GM06990 (cell line): ENCODE data around the gene TMPRSS3.

ENCODE experiments used
- DNase-seq: peaks from one replicate; pipeline ENCODE4 v3.0.0-alpha.2; 2011; ENCODE audit not compliant: insufficient read length; ENCODE audit errors: extremely low read depth
- H3K27me3 ChIP-seq: replicated peaks from 2 replicates; pipeline ENCODE4 v1.6.0; 2011; ENCODE audit warnings: low read length; ENCODE audit not compliant: control insufficient read depth, insufficient read depth
- H3K36me3 ChIP-seq: 2 replicates; pipeline ENCODE4 v1.5.1; 2011; ENCODE audit warnings: low read length; ENCODE audit not compliant: control insufficient read depth, insufficient read depth
- H3K4me3 ChIP-seq: replicated peaks from 2 replicates; pipeline ENCODE4 v1.5.1; 2011; ENCODE audit warnings: low read depth, mild to moderate bottlenecking, control low read depth, low read length
- TF ChIP-seq, protein P1 (sequence below): IDR thresholded peaks from 2 replicates; pipeline ENCODE4 v1.5.1; 2011; ENCODE audit warnings: low read length, control low read depth, mild to moderate bottlenecking, inconsistent platforms; ENCODE audit not compliant: insufficient read depth, poor library complexity, severe bottlenecking

Gene TMPRSS3

GRCh38 chr21:42340187-42341050 is 55.4 kb downstream of the TMPRSS3 start:
- Histone ChIP-seq H3K27me3 (no peaks in the 10 kb centered on the region), H3K36me3 (no peaks in the 10 kb centered on the region)
- TF ChIP-seq, protein P1, sequence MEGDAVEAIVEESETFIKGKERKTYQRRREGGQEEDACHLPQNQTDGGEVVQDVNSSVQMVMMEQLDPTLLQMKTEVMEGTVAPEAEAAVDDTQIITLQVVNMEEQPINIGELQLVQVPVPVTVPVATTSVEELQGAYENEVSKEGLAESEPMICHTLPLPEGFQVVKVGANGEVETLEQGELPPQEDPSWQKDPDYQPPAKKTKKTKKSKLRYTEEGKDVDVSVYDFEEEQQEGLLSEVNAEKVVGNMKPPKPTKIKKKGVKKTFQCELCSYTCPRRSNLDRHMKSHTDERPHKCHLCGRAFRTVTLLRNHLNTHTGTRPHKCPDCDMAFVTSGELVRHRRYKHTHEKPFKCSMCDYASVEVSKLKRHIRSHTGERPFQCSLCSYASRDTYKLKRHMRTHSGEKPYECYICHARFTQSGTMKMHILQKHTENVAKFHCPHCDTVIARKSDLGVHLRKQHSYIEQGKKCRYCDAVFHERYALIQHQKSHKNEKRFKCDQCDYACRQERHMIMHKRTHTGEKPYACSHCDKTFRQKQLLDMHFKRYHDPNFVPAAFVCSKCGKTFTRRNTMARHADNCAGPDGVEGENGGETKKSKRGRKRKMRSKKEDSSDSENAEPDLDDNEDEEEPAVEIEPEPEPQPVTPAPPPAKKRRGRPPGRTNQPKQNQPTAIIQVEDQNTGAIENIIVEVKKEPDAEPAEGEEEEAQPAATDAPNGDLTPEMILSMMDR = no peak

GRCh38 chr21:42338729-42339715 is 56.8 kb downstream of the TMPRSS3 start:
- Histone ChIP-seq H3K4me3 (no peak overlapping the region), H3K27me3 (no peaks in the 10 kb centered on the region), H3K36me3 (no peaks in the 10 kb centered on the region)
- DNase-seq = no peak
- TF ChIP-seq, protein P1 = no peak

More at GRCh38 chr21:42340187-42341050, 55.4 kb downstream of the TMPRSS3 start:
- no peak overlapping the region for H3K4me3 ChIP-seq
- DNase-seq = no peak

DNA sequence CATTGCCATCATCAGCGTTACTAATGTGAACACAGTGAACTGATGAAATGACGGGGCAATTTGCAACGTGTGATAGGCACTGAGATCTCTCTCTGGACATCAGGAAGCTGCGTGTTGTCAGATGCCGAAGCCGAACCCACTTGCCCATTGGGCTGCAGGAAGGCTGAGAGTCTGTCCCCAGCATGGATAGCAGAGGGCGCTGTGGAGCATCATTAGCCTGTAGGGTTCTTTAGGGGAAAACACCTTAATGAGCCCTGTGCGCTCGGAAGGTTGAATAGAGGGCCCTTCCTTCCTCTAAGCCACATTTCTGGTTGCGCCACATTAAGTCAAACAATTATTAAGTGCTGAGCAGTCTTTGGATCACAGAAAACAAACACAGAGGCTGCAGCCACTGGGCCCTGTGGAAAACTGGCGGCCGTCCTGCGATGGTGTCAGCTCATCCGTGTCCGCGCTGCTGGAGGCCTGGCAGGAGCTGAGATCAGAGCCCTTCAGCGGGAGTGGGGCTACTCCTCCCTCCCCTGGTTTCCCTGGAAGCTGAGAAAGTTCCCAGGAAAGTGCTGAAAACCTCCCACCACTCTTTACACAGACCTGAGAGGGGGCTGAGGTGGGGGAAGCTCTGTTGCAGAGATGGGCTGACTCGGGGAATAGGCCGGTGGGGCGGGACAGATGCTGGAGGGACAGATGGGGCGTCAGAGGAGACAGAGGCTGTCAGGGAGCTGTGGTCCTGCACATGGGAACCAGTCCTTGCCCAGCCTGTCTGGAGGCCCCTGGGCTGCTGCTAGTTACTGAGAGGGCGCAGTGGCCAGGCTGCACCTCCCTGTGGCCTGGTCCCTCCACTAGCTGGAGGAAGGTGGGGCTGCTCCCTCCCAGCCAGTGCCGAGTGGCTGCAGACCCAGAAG is 57.8 kb downstream of the TMPRSS3 start:
- no peak for DNase-seq
- H3K4me3 ChIP-seq = no peak overlapping the region
- H3K27me3 ChIP-seq = no peaks in the 10 kb centered on the region
- TF ChIP-seq, protein P1 = peak; percentile 60
- H3K36me3 ChIP-seq = no peaks in the 10 kb centered on the region

DNA sequence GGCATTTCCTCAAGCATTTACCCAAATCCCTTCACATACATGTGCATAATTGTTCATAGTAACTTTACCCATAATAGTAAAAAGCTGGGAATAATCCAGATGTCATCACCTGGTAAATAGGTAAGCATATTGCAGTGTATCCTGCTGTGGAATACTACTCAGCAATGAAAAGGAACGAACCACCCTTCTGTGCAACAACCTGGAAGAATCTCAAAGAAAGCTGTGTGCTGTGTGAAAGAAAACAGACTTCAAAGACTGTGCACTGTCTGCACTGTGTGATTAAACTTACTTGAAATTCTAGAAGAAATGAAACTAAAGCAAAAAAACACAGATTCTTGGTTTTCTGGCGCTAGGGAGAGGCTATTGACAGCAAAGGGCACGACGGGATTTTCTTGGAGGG is 58.6 kb downstream of the TMPRSS3 start:
- DNase-seq = no peak
- TF ChIP-seq, protein P1 = no peak
- no peaks in the 10 kb centered on the region for H3K36me3 ChIP-seq
- no peak overlapping the region for H3K4me3 ChIP-seq
- H3K27me3 ChIP-seq = no peaks in the 10 kb centered on the region; the same call in 1 of the 2 replicates

DNA sequence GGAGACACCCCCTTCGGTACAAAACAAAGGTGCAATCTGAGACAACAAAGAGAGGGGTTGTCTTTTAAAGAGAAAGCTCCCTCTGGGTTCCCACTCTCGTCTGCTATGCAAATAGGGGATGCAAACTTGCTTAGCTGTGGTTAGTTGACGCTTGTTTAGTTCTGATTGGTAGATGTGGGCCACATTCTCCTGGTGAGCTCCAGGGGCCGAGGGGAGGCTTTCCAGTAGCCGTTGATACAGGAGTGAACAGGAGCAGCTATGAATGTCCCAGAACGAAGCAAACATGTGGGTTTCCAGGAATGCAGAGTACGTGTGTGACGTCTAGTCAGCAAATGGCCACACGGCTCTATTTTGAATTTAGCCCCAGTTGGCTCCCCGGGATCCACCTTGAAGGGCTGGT is 59.8 kb downstream of the TMPRSS3 start:
- TF ChIP-seq, protein P1 = no peak
- DNase-seq = no peak
- no peaks in the 10 kb centered on the region for H3K36me3 ChIP-seq
- no peaks in the 10 kb centered on the region; the same call in 1 of the 2 replicates for H3K27me3 ChIP-seq
- no peak overlapping the region for H3K4me3 ChIP-seq
